ENCODE data around the gene MTCP1. TPM values are rescaled to one million over a fixed set of nuclear protein-coding genes. Genes with fewer than 3 reads are reported as not detected.

The MTCP1 gene
- total RNA-seq, 2 experiments from 2014 or later: 15.0 to 19.3 TPM

GRCh38 chrX:155022585-155022984 is 48.4 kb downstream of the MTCP1 start, which contains the start of gene F8:
TSS of gene F8 (minus strand) at chrX:155022723. CDS start at chrX:155022552, 171 bp downstream.
- Mint-ChIP-seq H3K4me1 (ENCODE audit: low read depth) (peaks cover 3% of the 10 kb centered on the region), H3K27me3 (ENCODE audit: low read depth) (no peaks in the 10 kb centered on the region), H3K9me3 (no peaks in the 10 kb centered on the region), H3K36me3 (ENCODE audit: low read depth) (no peaks in the 10 kb centered on the region), H3K4me3 (no peak within 1 kb of the TSS), H3K27ac (no peak within 1 kb of the TSS)
- intact Hi-C loops (cut with micrococcal nuclease): no loop called here
- DNase-seq: no peak
- CTCF ChIA-PET: interaction anchor here (0.6 kb wide), 1 partner anchor 191 kb away, joined by 3 read pairs; no protein-coding TSS in a partner anchor

DNA sequence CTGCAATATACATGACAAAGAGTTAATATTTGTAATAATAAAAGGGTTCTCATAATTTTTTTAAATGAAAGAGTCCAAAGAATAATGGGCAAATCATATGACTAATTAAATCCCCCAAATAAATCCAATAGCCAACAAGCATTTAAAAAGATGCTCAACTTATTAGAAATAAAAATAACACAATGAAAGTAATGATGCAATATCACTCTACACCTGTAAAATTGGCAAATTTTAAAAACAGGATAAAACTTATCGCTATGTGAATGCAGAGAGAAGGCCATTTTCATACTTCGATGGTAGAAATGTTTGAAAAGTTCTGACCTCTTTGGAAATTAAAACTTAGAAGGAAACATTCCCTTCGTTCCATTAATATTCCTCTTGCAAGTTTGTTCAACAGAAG is 50.3 kb downstream of the MTCP1 start:
- no peak for DNase-seq
- intact Hi-C loops (cut with micrococcal nuclease): no loop called here
- H3K36me3 Mint-ChIP-seq (ENCODE audit: low read depth): no peaks in the 10 kb centered on the region
- H3K27ac Mint-ChIP-seq: no peak overlapping the region
- H3K4me3 Mint-ChIP-seq: no peak overlapping the region
- no peaks in the 10 kb centered on the region for H3K9me3 Mint-ChIP-seq
- no peaks in the 10 kb centered on the region for H3K27me3 Mint-ChIP-seq (ENCODE audit: low read depth)
- H3K4me1 Mint-ChIP-seq (ENCODE audit: low read depth): peaks cover 3% of the 10 kb centered on the region
- CTCF ChIA-PET: no interaction called here

Other genes starting within 250 kb of the MTCP1 start
- not detected for gene SMIM9, start 236.5 kb downstream of the MTCP1 start, total RNA-seq
- gene F8A1, start 184.8 kb downstream of the MTCP1 start, total RNA-seq: 10 to 100 TPM; 33.7 to 35.0 TPM
- gene F8, start 48.4 kb downstream of the MTCP1 start, total RNA-seq: 1 to 10 TPM; 4.1 to 4.6 TPM
- 10 to 100 TPM; 94.3 to 95.5 TPM for gene FUNDC2, start 44.3 kb downstream of the MTCP1 start, total RNA-seq
- 1 to 10 TPM; 5.8 to 7.7 TPM for gene CMC4, start within 50 bp of the MTCP1 start, total RNA-seq
- 10 to 100 TPM; 15.4 to 17.9 TPM for gene BRCC3, start 372 bp upstream of the MTCP1 start, total RNA-seq
- 100 to 1,000 TPM; 106 to 110 TPM for gene VBP1, start 145.3 kb upstream of the MTCP1 start, total RNA-seq
- gene RAB39B, start 193.4 kb upstream of the MTCP1 start, total RNA-seq: 10 to 100 TPM; 11.6 to 13.0 TPM